Thymus (tissue), 11 donors: ENCODE measurements around the gene EMILIN2. TPM values are rescaled to one million over a fixed set of nuclear protein-coding genes. Genes with fewer than 3 reads are reported as not detected.

Experiments used
- DNase-seq, 9 donors: peaks; one replicate each; pipeline ENCODE4 v3.0.0-alpha.2; 2013; ENCODE audit warnings: low spot score in 9 of 9, low read depth in 6 of 9, missing footprints in 1 of 9
- H3K27ac ChIP-seq, 2 donors: one replicate each; pipeline ENCODE4 v1.5.1; 2013; ENCODE audit warnings: control low read depth in 1 of 2, low read depth in 1 of 2, low read length in 1 of 2, mild to moderate bottlenecking in 1 of 2, moderate library complexity in 1 of 2
- H3K27me3 ChIP-seq, 2 donors: one replicate each; pipeline ENCODE4 v1.5.1; 2013; ENCODE audit warnings: low read length in 1 of 2; ENCODE audit not compliant: control insufficient read depth in 2 of 2, insufficient read depth in 1 of 2
- H3K36me3 ChIP-seq, 2 donors: one replicate each; pipeline ENCODE4 v1.5.1; 2013; ENCODE audit warnings: low read length in 1 of 2, mild to moderate bottlenecking in 1 of 2, moderate library complexity in 1 of 2; ENCODE audit not compliant: control insufficient read depth in 2 of 2, insufficient read depth in 2 of 2
- H3K4me1 ChIP-seq, 2 donors: one replicate each; pipeline ENCODE4 v1.5.1; 2013; ENCODE audit warnings: low read length in 2 of 2; ENCODE audit not compliant: control insufficient read depth in 2 of 2, insufficient read depth in 2 of 2
- H3K4me3 ChIP-seq, 2 donors: one replicate each; pipeline ENCODE4 v1.5.1; 2013; ENCODE audit warnings: low read length in 2 of 2, control low read depth in 1 of 2, mild to moderate bottlenecking in 1 of 2
- H3K9me3 ChIP-seq, 2 donors: one replicate each; pipeline ENCODE4 v1.5.1; 2013; ENCODE audit warnings: low read length in 1 of 2, mild to moderate bottlenecking in 1 of 2; ENCODE audit not compliant: control insufficient read depth in 2 of 2, insufficient read depth in 1 of 2
- WGBS: extraction: QIAGEN DNeasy Blood & Tissue Kit; methylation state at CpG from one replicate; pipeline ENCODE4 v1.1.7; 2013; 5-methylcytosine and 5-hydroxymethylcytosine counted together
- polyA plus RNA-seq: library from polyadenylated mRNA; stranded (reverse); fragments of 200-250 nt; gene quantifications from one replicate; pipeline ENCODE4 v1.2.3, GENCODE V29; 2013
- total RNA-seq: library from RNA; stranded (reverse); fragments of 120-200 nt; gene quantifications from one replicate; pipeline ENCODE4 v1.2.4, GENCODE V29; 2013
- donor health status: healthy.

EMILIN2 gene
- total and polyA plus RNA-seq, 2 donors = 19.3 to 27.2 TPM

DNA sequence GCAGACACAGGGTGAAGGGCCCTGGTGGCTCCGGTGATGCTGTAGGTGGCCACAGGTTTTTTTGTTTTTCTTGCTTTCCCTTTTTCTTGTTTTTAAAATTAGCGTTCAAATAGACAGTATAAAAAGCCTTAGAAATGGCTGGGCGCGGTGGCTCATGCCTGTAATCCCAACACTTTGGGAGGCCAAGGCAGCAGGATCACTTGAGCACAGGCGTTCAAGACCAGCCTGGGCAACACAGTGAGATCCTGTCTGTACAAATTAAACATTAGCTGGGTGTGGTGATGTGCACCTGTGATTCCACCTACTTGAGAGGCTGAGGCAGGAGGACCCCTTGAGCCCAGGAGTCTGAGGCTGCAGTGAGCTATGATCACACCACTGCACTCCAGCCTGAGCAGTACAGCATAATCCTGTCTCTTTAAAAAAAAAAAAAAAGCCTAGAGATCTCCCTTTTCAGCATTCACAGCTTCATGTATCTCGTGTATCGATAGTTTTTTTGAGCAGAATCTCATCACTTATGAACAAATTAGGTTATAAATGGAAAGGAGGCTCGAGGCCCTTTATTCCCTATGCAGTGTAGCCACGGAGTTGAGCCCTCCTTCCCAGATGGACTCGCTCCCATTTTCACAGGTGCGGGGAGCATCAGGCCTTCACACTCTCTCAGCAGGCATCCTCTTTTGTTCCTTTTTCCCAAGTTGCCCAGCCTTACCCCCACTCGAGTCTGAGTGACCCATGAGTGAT, 50.8 kb downstream of the EMILIN2 start:
- Histone ChIP-seq H3K4me3 (no peak overlapping the region), H3K4me1 (peaks cover 0 to 29% of the 10 kb centered on the region in 2 donors), H3K9me3 (peaks cover 0 to 10% of the 10 kb centered on the region in 2 donors), H3K27me3 (no peaks in the 10 kb centered on the region), H3K36me3 (no peaks in the 10 kb centered on the region), H3K27ac (peak overlapping the region in 1 of 2 donors; percentile 30)
- WGBS = 93% methylated on average over 12 of the region's 12 CpGs
- no peak for DNase-seq

DNA sequence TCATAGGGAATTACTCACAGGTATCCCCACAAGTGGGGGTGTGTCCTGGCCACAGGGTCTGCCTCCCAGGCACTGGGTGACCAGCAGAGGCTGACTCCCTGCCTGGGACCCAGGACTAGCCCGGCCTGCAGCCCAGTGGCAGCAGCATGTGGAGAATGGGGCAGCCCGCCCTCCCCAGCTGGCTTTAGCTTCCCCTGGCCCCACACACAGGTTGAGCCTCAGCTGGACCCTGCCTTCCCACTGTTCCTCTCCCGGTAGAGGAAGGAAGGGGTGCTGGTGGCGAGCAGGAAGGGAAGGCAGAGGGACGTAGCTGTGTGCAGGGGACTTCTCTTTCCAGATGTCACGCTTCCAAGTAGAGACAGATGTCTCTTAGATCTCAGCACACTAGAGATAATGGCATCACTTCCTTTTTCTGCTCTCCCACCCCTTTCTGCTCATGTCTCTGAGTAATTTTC, 51.4 kb downstream of the EMILIN2 start:
- peak in 1 of 9 donors; percentile 38 for DNase-seq

DNA sequence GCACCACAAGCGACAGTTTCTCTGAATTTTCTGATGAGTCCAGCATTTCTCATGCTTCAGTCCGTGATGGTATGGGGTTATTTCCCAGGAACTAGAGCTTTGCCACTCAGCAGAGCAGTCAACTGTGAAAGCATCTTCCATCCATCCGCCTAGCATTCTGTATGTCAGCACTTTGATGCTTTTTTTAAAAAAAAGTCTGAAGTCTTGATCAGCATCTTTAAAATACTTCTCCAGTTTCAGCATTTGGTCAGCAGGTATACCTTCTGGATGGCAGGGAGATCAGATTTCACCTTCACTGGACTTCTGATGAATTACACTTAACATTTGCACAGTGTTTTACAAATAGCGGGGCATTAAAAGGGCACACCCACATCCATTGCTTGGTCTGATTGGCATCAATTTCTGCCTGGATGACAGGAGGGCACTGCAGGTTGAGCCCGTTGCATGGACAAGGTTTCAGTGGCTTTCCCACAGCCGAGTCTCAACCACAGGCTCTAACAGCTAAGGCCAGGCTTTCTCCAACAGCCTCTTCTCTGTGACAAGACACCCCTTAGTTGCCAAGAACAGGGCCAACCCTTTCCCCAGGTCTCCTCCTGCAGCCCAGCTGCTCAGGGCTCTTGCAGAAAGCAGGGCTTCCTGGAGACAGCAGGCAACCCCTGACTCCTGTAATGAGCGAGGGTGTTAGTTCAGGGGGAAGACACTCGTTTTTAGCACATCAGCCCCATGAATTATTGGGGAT, 54.0 kb downstream of the EMILIN2 start:
- Histone ChIP-seq H3K36me3 (no peaks in the 10 kb centered on the region), H3K4me1 (peaks cover 1 to 34% of the 10 kb centered on the region in 2 donors), H3K4me3 (no peak overlapping the region), H3K9me3 (peaks cover 0 to 4% of the 10 kb centered on the region in 2 donors), H3K27me3 (peaks cover 0 to 2% of the 10 kb centered on the region in 2 donors), H3K27ac (peak overlapping the region in 1 of 2 donors; percentile 56)
- DNase-seq = no peak
- 86% methylated on average over 8 of the region's 8 CpGs for WGBS

More for the DNA sequence above, 51.4 kb downstream of the EMILIN2 start:
- Histone ChIP-seq H3K27ac (peak overlapping the region; percentile 15 to 30), H3K36me3 (no peaks in the 10 kb centered on the region), H3K9me3 (peaks cover 0 to 10% of the 10 kb centered on the region in 2 donors), H3K4me1 (peaks cover 0 to 29% of the 10 kb centered on the region in 2 donors), H3K27me3 (no peaks in the 10 kb centered on the region), H3K4me3 (no peak overlapping the region)
- WGBS = 41% methylated on average over 6 of the region's 6 CpGs

DNA sequence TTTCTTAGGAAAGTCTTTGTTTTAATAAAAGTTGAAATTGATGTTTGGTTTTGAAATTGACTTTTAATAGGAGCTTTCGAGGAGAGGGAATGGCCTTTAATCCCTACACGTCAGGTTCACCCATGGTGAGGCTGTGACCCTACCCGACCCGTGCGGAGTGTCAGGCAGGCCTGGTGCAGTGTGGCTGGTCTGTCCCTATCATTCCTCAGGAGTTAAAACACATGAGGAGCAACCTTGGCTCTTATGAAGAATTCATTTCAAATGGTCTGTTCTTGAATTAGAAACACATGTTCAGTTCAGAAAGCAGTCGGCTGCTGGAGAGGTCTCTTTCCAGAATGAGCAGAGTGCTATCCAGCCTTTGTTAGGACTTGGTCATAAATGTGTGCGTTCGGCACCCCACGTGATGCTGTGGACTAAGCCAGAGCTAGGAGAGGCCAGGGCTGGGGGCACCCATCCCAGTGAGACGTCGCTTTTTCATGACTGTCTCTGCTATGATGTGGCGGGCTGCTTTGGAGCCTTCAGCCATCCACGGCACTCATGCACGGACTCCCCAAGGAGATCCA, 54.7 kb downstream of the EMILIN2 start:
- WGBS = 88% methylated on average over 14 of the region's 14 CpGs
- H3K27ac ChIP-seq = no peak overlapping the region
- H3K9me3 ChIP-seq = peaks cover 0 to 4% of the 10 kb centered on the region in 2 donors
- no peak for DNase-seq
- peaks cover 2 to 36% of the 10 kb centered on the region in 2 donors for H3K4me1 ChIP-seq
- peaks cover 0 to 2% of the 10 kb centered on the region in 2 donors for H3K27me3 ChIP-seq
- no peak overlapping the region for H3K4me3 ChIP-seq
- no peaks in the 10 kb centered on the region for H3K36me3 ChIP-seq

DNA sequence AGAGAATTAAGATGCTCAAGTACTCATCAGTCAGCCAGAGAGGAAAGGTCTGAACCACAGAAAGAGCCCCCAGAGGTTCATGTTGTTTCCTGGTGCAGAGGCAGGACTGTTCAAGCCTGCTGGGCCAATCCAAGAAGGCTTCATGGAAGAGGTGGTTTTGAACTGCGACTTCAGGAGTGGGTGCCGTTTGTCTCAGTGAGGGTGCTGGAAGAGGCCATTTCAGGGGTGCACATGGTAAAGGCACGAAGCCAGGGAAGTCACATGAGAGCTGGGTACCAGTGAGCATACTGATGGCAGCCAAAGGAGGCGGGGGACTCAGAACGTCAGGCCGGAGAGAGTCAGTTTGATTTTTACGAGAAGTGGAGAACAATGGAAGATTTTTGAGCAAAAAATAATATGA, 55.5 kb downstream of the EMILIN2 start:
- WGBS = 98% methylated on average over 7 of the region's 7 CpGs
- Histone ChIP-seq H3K4me3 (no peak overlapping the region), H3K9me3 (peaks cover 0 to 4% of the 10 kb centered on the region in 2 donors), H3K36me3 (no peaks in the 10 kb centered on the region), H3K27me3 (peaks cover 0 to 2% of the 10 kb centered on the region in 2 donors), H3K4me1 (peaks cover 5 to 40% of the 10 kb centered on the region in 2 donors), H3K27ac (no peak overlapping the region)
- no peak for DNase-seq

DNA sequence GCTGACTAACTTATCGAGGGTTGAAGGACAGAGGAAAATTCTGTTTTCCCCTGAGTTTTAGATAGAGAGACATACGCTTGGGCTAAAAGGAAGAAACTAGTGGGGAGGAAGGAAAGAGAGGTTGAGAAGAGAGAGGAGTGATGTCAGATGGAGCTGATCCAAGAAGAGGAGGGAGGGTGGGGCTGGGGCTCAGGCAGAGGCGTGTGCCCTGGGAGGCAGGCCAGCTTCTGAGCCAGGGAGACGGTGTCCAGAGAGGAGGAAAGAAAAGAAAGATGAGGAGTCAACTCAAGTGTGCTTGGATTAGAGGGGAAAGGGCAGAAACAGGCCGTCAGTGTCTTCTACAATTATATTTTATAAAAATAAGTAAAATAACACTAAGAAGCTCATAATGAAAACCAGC, 56.2 kb downstream of the EMILIN2 start:
- H3K36me3 ChIP-seq = no peaks in the 10 kb centered on the region
- H3K4me3 ChIP-seq = no peak overlapping the region
- peaks cover 0 to 2% of the 10 kb centered on the region in 2 donors for H3K27me3 ChIP-seq
- no peak for DNase-seq
- WGBS = 84% methylated on average over 5 of the region's 5 CpGs
- H3K4me1 ChIP-seq = peaks cover 10 to 42% of the 10 kb centered on the region in 2 donors
- H3K9me3 ChIP-seq = peaks cover 0 to 2% of the 10 kb centered on the region in 2 donors
- H3K27ac ChIP-seq = peak overlapping the region in 1 of 2 donors; percentile 30

DNA sequence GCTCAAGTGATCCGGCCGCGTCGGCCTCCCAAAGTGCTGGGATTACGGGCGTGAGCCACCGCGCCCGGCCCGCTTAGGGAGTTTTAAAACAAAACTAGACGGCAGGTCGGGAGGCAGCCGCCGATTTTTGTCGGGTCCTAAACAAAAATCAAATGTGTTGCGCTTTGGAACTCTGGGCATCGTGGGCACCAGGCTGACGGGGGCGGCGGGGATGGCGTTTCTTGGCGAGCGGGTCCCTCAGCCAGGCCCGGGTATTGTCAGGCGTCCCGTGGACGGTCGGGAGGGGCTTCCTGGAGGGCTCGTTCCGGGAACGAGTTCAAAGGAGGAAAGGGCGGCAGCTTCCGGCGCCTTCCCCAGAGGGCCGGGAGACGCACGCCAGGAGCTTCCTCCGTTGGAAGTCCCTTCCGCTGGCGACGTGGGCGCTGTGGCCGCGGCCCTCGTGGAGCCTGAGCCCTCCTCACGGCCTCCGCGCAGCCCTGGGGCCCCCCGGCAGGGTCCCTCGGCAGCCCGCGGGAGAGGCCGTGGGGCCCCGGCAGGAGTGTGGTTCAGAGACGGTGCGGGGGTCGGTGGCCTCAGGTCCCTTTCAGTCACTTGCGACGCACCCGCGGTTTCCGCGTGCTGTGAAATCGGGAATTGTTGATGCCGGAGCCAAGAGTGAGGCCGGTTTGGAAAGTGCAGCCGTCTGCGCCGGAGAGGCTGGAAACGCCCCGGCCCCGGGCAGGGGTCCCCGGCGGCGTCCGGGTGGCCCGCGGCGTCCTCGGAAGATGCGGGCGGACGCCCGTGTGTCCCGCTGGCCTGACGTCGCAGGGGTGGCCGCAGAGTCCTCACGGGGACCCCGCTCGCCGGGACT, 59.3 kb downstream of the EMILIN2 start:
- whole genome bisulfite sequencing = 7% methylated on average over 92 of the region's 92 CpGs
- peaks cover 24 to 27% of the 10 kb centered on the region in 2 donors for H3K36me3 ChIP-seq
- H3K27me3 ChIP-seq = peaks cover 0 to 2% of the 10 kb centered on the region in 2 donors
- peak overlapping the region; percentile 56 to 71 for H3K4me3 ChIP-seq
- peaks cover 10 to 23% of the 10 kb centered on the region in 2 donors for H3K4me1 ChIP-seq
- no peaks in the 10 kb centered on the region for H3K9me3 ChIP-seq
- DNase-seq = peak in 4 of 9 donors; percentile 33 to 72 (median 58)
- peak overlapping the region in 1 of 2 donors; percentile 58 for H3K27ac ChIP-seq

DNA sequence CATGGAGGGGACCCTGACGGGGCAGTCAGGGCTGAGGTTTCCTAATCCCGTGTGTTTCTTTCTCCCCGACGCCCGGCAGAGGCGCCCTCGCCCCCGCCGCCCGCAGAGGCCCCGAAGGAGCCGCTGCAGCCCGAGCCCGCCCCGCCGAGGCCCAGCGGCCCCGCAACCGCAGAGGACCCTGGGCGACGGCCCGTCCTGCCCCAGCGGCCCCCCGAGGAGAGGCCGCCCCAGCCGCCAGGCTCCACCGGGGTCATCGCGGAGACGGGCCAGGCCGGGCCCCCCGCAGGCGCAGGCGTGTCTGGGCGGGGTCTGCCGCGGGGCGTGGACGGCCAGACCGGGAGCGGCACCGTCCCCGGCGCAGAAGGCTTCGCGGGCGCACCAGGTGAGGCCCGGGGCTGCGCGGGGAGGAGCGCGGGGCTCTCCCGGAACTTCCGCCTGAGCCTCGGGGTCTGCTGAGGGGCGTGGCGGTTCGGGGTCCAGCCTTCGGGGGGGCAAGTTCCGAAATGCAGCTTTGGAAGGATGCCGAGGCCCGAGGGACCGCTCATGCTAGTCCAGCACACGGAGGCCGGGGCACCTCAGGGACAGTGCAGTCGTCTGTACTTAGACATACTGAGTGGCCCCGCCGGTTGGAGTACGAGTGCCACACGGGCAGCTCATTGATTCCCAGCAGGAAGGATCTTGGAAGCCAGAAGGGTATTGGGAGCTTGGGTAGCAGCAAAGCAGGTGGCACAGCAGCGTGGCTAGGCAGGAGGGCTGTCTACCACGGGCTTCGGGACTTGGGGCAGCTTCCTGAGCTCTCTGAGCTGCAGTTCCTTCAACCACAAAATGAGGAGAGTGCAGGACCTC, 60.1 kb downstream of the EMILIN2 start:
- Histone ChIP-seq H3K9me3 (no peaks in the 10 kb centered on the region), H3K4me3 (peak overlapping the region; percentile 56 to 71), H3K27ac (peak overlapping the region; percentile 43 to 66), H3K36me3 (peaks cover 30 to 32% of the 10 kb centered on the region in 2 donors), H3K4me1 (peaks cover 10 to 22% of the 10 kb centered on the region in 2 donors), H3K27me3 (peaks cover 0 to 2% of the 10 kb centered on the region in 2 donors)
- WGBS = 2% methylated on average over 73 of the region's 73 CpGs
- peak in 5 of 9 donors; percentile 23 to 62 (median 37) for DNase-seq
